ENCODE measurements around the gene USP9Y. TPM values are rescaled to one million over a fixed set of nuclear protein-coding genes. Genes with fewer than 3 reads are reported as not detected.

Gene USP9Y
- polyA plus RNA-seq, 4 donors, result 2.0 to 34.5 (median 8.3) TPM; not detected in 1

- no peaks in the 10 kb centered on the region for H3K4me1 ChIP-seq (ENCODE audit: control insufficient read depth in 3 of 3, insufficient read depth in 2 of 3, low read depth in 1 of 3, low read length in 2 of 3)
- H3K27me3 ChIP-seq (ENCODE audit: control insufficient read depth in 3 of 3, insufficient read depth in 3 of 3, low read length in 3 of 3), result no peaks in the 10 kb centered on the region
- H3K9me3 ChIP-seq (ENCODE audit: control insufficient read depth in 2 of 2, insufficient read depth in 1 of 2, low read depth in 1 of 2, low read length in 1 of 2), result peaks cover 0 to 2% of the 10 kb centered on the region in 2 donors
- no peak overlapping the region for H3K27ac ChIP-seq (ENCODE audit: low read depth in 1 of 3, low read length in 2 of 3)
- no peak overlapping the region for H3K4me3 ChIP-seq (ENCODE audit: low read depth in 1 of 3, low read length in 3 of 3)
- FAIRE-seq, result no peak
- no peak for DNase-seq
- H3K36me3 ChIP-seq (ENCODE audit: control insufficient read depth in 3 of 3, insufficient read depth in 2 of 3, low read depth in 1 of 3, low read length in 3 of 3), result no peaks in the 10 kb centered on the region
Observed at GRCh38 chrY:12896973-12897372, 195.9 kb downstream of the USP9Y start.

GRCh38 chrY:12898604-12899003 is 197.6 kb downstream of the USP9Y start:
- FAIRE-seq, result no peak

GRCh38 chrY:12904618-12905516 is 203.8 kb downstream of the USP9Y start, which contains the start of gene DDX3Y:
Gene DDX3Y (plus strand): TSS chrY:12904868. CDS start chrY:12904937, 69 bp downstream.
- Histone ChIP-seq H3K36me3 (ENCODE audit: control insufficient read depth in 3 of 3, insufficient read depth in 2 of 3, low read depth in 1 of 3, low read length in 3 of 3) (no peaks in the 10 kb centered on the region), H3K27ac (ENCODE audit: low read depth in 1 of 3, low read length in 2 of 3) (peak within 1 kb of the TSS in 2 of 3 donors; percentile 97 to 99), H3K4me1 (ENCODE audit: control insufficient read depth in 3 of 3, insufficient read depth in 2 of 3, low read depth in 1 of 3, low read length in 2 of 3) (no peaks in the 10 kb centered on the region), H3K9me3 (ENCODE audit: control insufficient read depth in 2 of 2, insufficient read depth in 1 of 2, low read depth in 1 of 2, low read length in 1 of 2) (peaks cover 0 to 3% of the 10 kb centered on the region in 2 donors), H3K4me3 (ENCODE audit: low read depth in 1 of 3, low read length in 3 of 3) (peak within 1 kb of the TSS in 2 of 3 donors; percentile 42 to 90), H3K27me3 (ENCODE audit: control insufficient read depth in 3 of 3, insufficient read depth in 3 of 3, low read length in 3 of 3) (no peaks in the 10 kb centered on the region)
- no peak for FAIRE-seq
- peak; percentile 87 to 93 for DNase-seq
- WGBS, 3 donors, result 0 to 9% methylated on average over 40 to 54 of the region's 54 CpGs; no CpG with 5 or more reads in 1 of the 3 donors

More at GRCh38 chrY:12898604-12899003, 197.6 kb downstream of the USP9Y start:
- Histone ChIP-seq H3K27me3 (ENCODE audit: control insufficient read depth in 3 of 3, insufficient read depth in 3 of 3, low read length in 3 of 3) (no peaks in the 10 kb centered on the region), H3K9me3 (ENCODE audit: control insufficient read depth in 2 of 2, insufficient read depth in 1 of 2, low read depth in 1 of 2, low read length in 1 of 2) (no peaks in the 10 kb centered on the region), H3K36me3 (ENCODE audit: control insufficient read depth in 3 of 3, insufficient read depth in 2 of 3, low read depth in 1 of 3, low read length in 3 of 3) (no peaks in the 10 kb centered on the region), H3K4me3 (ENCODE audit: low read depth in 1 of 3, low read length in 3 of 3) (no peak overlapping the region), H3K4me1 (ENCODE audit: control insufficient read depth in 3 of 3, insufficient read depth in 2 of 3, low read depth in 1 of 3, low read length in 2 of 3) (no peaks in the 10 kb centered on the region), H3K27ac (ENCODE audit: low read depth in 1 of 3, low read length in 2 of 3) (no peak overlapping the region)
- peak in 1 of 2 donors; percentile 1 for DNase-seq
- 10 to 13% methylated on average over 2 of the region's 2 CpGs; no CpG with 5 or more reads in 1 of the 3 donors for WGBS, 3 donors

GRCh38 chrY:12905517-12905872 is 204.5 kb downstream of the USP9Y start:
- no peaks in the 10 kb centered on the region for H3K36me3 ChIP-seq (ENCODE audit: control insufficient read depth in 3 of 3, insufficient read depth in 2 of 3, low read depth in 1 of 3, low read length in 3 of 3)
- H3K27me3 ChIP-seq (ENCODE audit: control insufficient read depth in 3 of 3, insufficient read depth in 3 of 3, low read length in 3 of 3), result no peaks in the 10 kb centered on the region
- no peak for FAIRE-seq
- peak; percentile 72 to 83 for DNase-seq
- WGBS, 3 donors, result 0 to 1% methylated on average over 16 to 19 of the region's 19 CpGs; no CpG with 5 or more reads in 1 of the 3 donors
- H3K9me3 ChIP-seq (ENCODE audit: control insufficient read depth in 2 of 2, insufficient read depth in 1 of 2, low read depth in 1 of 2, low read length in 1 of 2), result peaks cover 0 to 3% of the 10 kb centered on the region in 2 donors
- H3K4me3 ChIP-seq (ENCODE audit: low read depth in 1 of 3, low read length in 3 of 3), result peak overlapping the region in 2 of 3 donors; percentile 42 to 90
- peak overlapping the region in 2 of 3 donors; percentile 97 to 99 for H3K27ac ChIP-seq (ENCODE audit: low read depth in 1 of 3, low read length in 2 of 3)
- H3K4me1 ChIP-seq (ENCODE audit: control insufficient read depth in 3 of 3, insufficient read depth in 2 of 3, low read depth in 1 of 3, low read length in 2 of 3), result no peaks in the 10 kb centered on the region

- Histone ChIP-seq H3K4me3 (ENCODE audit: low read depth in 1 of 3, low read length in 3 of 3) (peak overlapping the region in 2 of 3 donors; percentile 42 to 90), H3K27me3 (ENCODE audit: control insufficient read depth in 3 of 3, insufficient read depth in 3 of 3, low read length in 3 of 3) (no peaks in the 10 kb centered on the region), H3K36me3 (ENCODE audit: control insufficient read depth in 3 of 3, insufficient read depth in 2 of 3, low read depth in 1 of 3, low read length in 3 of 3) (no peaks in the 10 kb centered on the region), H3K4me1 (ENCODE audit: control insufficient read depth in 3 of 3, insufficient read depth in 2 of 3, low read depth in 1 of 3, low read length in 2 of 3) (no peaks in the 10 kb centered on the region), H3K9me3 (ENCODE audit: control insufficient read depth in 2 of 2, insufficient read depth in 1 of 2, low read depth in 1 of 2, low read length in 1 of 2) (peaks cover 0 to 3% of the 10 kb centered on the region in 2 donors), H3K27ac (ENCODE audit: low read depth in 1 of 3, low read length in 2 of 3) (peak overlapping the region in 2 of 3 donors; percentile 97 to 99)
- FAIRE-seq (no peak), DNase-seq (no peak)
- WGBS, 3 donors, result 1 to 6% methylated on average over 15 of the region's 15 CpGs; no CpG with 5 or more reads in 1 of the 3 donors
Observed at GRCh38 chrY:12905895-12906294, 204.9 kb downstream of the USP9Y start.

Other genes with a start within 250 kb of the USP9Y start
- gene DDX3Y, start 203.6 kb downstream of the USP9Y start, polyA plus RNA-seq, result 10 to 100 TPM in 3 of 4 donors, not detected in 1; 18.1 to 80.8 (median 24.4) TPM

Data from small intestine (tissue), 7 donors.